BLaER1 (cell line): ENCODE data around the gene STK40.

Source experiments
- H3K27ac ChIP-seq: shearing (Covaris generic); formaldehyde crosslinking; 2 replicates; pipeline ENCODE4 v1.8.1; 2022
- H3K27me3 ChIP-seq: shearing (Covaris generic); formaldehyde crosslinking; 2 replicates; pipeline ENCODE4 v1.8.1; 2022
- H3K36me3 ChIP-seq: shearing (Covaris generic); formaldehyde crosslinking; 2 replicates; pipeline ENCODE4 v1.8.1; 2022
- H3K4me1 ChIP-seq: shearing (Covaris generic); formaldehyde crosslinking; 2 replicates; pipeline ENCODE4 v1.8.1; 2022
- H3K4me2 ChIP-seq: shearing (Covaris generic); formaldehyde crosslinking; 2 replicates; pipeline ENCODE4 v1.8.1; 2022
- H3K4me3 ChIP-seq: shearing (Covaris generic); formaldehyde crosslinking; 2 replicates; pipeline ENCODE4 v1.8.1; 2022
- H3K9ac ChIP-seq: shearing (Covaris generic); formaldehyde crosslinking; 2 replicates; pipeline ENCODE4 v1.8.1; 2022
- H3K9me3 ChIP-seq: shearing (Covaris generic); formaldehyde crosslinking; 2 replicates; pipeline ENCODE4 v1.8.1; 2022
- H4K20me1 ChIP-seq: shearing (Covaris generic); formaldehyde crosslinking; 2 replicates; pipeline ENCODE4 v1.8.1; 2022
- Cebpa-rat ChIP-seq: shearing (Covaris generic); IDR thresholded peaks from 2 replicates; pipeline ENCODE4 v1.8.1; 2022

STK40 gene

DNA sequence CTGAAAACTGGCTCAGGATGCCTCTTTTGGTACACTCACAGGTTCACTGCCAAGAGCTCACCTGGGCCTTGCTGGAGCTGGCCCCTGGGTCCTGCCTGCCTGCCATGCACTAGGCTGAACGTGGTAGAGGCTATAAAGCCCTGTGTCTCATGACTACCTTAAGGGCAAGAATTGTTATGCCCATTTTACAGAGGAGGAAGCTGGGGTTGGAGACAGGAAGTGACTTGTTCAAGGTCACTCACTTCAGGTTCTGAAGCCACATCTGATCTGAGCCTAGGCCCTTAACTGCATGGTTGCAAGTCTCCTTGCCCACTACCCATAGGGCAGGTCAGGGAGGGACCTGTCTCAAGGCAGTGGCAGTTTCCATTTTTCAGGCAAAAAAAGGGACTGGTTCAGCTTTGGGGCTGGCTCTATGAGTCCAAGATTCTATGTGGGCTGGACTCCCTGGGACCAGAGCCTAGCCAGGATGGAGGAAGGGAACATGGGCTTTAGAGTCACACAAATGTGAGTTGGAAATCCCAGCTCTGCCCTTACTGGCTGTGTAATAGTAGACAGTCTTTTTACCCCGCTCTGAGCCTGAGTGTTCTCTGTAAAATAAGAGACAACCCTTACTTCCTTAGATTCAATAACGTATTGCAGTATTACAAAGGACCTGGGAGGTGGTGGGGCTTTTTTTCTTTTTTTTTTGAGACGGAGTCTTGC lies 7.8 kb downstream of the STK40 start:
- TF ChIP-seq Cebpa-rat: no peak
- Histone ChIP-seq H3K4me2 (peak overlapping the region; percentile 59), H3K4me3 (no peak overlapping the region), H3K9me3 (no peaks in the 10 kb centered on the region), H3K27ac (peak overlapping the region; percentile 46; the same call in 1 of the 2 replicates), H3K27me3 (no peaks in the 10 kb centered on the region), H3K9ac (no peak overlapping the region), H3K4me1 (peaks cover 54% of the 10 kb centered on the region), H4K20me1 (peaks cover 63% of the 10 kb centered on the region), H3K36me3 (peaks cover 10% of the 10 kb centered on the region)

DNA sequence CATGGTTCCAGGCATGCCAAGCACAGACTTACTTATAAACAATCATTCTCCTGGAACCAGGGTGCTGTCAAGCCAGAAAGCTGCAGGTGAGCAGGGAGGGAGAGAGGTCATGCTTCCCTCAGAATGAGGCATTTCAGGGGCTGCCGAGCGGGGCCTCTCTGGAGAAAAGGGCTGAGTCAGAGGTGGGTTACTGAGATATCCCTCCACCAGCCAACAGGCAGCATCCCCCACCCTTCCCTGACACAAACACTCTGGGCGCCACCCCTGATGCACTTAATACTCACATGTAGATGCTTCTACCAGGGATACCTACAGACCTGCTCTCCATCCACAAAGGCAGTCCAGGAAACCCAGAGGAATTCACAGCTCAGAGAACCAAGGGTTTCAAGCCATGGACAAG lies 13.1 kb downstream of the STK40 start:
- H4K20me1 ChIP-seq: peaks cover 48% of the 10 kb centered on the region
- H3K27ac ChIP-seq: peak overlapping the region; percentile 53
- H3K36me3 ChIP-seq: peaks cover 4% of the 10 kb centered on the region; the same call in 1 of the 2 replicates
- no peak for TF ChIP-seq Cebpa-rat
- H3K9me3 ChIP-seq: no peaks in the 10 kb centered on the region
- peaks cover 82% of the 10 kb centered on the region for H3K4me1 ChIP-seq
- H3K4me2 ChIP-seq: peak overlapping the region; percentile 95
- no peaks in the 10 kb centered on the region for H3K27me3 ChIP-seq
- no peak overlapping the region for H3K4me3 ChIP-seq
- no peak overlapping the region for H3K9ac ChIP-seq

GRCh38 chr1:36369061-36369861 lies 16.5 kb downstream of the STK40 start:
- H3K27ac ChIP-seq: 0 out of 2 replicates have a peak overlapping the region, but pooled peaks have one; percentile 15
- no peak overlapping the region for H3K4me3 ChIP-seq
- H3K27me3 ChIP-seq: no peaks in the 10 kb centered on the region
- H3K4me1 ChIP-seq: peaks cover 89% of the 10 kb centered on the region
- H3K9ac ChIP-seq: no peak overlapping the region; the same call in 1 of the 2 replicates
- no peaks in the 10 kb centered on the region for H3K9me3 ChIP-seq
- peaks cover 44% of the 10 kb centered on the region for H4K20me1 ChIP-seq
- no peak for TF ChIP-seq Cebpa-rat
- H3K36me3 ChIP-seq: peaks cover 8% of the 10 kb centered on the region; the same call in 1 of the 2 replicates
- peak overlapping the region; percentile 95 for H3K4me2 ChIP-seq

DNA sequence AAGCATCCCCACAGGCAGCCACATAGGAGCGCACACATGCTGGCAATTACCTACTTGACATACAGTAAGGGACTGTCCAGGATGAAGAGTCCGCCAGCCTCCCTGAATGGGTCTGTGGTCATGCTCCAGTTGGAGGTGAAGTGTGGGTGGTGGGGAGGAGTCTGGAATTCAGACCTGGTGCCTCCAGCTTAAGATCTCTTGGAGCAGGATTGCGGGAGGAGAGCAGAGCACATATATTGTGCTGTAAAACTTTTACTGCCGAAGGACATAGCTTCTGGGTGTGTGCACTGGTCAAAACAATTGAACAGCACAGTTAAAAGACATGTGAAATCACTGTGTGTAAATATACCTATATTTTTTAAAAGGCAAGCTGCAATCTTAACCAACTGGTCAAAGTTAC lies 17.9 kb downstream of the STK40 start:
- Histone ChIP-seq H3K9me3 (no peaks in the 10 kb centered on the region), H3K4me1 (peaks cover 74% of the 10 kb centered on the region), H3K27me3 (no peaks in the 10 kb centered on the region), H3K4me2 (no peak overlapping the region), H3K9ac (no peak overlapping the region), H3K27ac (no peak overlapping the region), H3K36me3 (peaks cover 12% of the 10 kb centered on the region), H3K4me3 (no peak overlapping the region), H4K20me1 (peaks cover 35% of the 10 kb centered on the region)
- no peak for TF ChIP-seq Cebpa-rat

- Histone ChIP-seq H3K9ac (no peak overlapping the region), H3K9me3 (no peaks in the 10 kb centered on the region), H4K20me1 (peaks cover 35% of the 10 kb centered on the region), H3K27me3 (no peaks in the 10 kb centered on the region), H3K4me1 (peaks cover 70% of the 10 kb centered on the region), H3K4me2 (peak overlapping the region; percentile 81), H3K36me3 (peaks cover 20% of the 10 kb centered on the region), H3K4me3 (no peak overlapping the region), H3K27ac (peak overlapping the region; percentile 36; the same call in 1 of the 2 replicates)
- TF ChIP-seq Cebpa-rat: no peak
These were observed 18.7 kb downstream of the STK40 start for GRCh38 chr1:36367066-36367465.

GRCh38 chr1:36366091-36366661 lies 19.5 kb downstream of the STK40 start:
- H4K20me1 ChIP-seq: peaks cover 35% of the 10 kb centered on the region
- no peaks in the 10 kb centered on the region for H3K9me3 ChIP-seq
- H3K9ac ChIP-seq: no peak overlapping the region
- no peak overlapping the region for H3K4me3 ChIP-seq
- H3K4me2 ChIP-seq: peak overlapping the region; percentile 81
- peaks cover 70% of the 10 kb centered on the region for H3K4me1 ChIP-seq
- TF ChIP-seq Cebpa-rat: no peak
- H3K27ac ChIP-seq: peak overlapping the region; percentile 12; the same call in 1 of the 2 replicates
- no peaks in the 10 kb centered on the region for H3K27me3 ChIP-seq
- peaks cover 20% of the 10 kb centered on the region for H3K36me3 ChIP-seq

DNA sequence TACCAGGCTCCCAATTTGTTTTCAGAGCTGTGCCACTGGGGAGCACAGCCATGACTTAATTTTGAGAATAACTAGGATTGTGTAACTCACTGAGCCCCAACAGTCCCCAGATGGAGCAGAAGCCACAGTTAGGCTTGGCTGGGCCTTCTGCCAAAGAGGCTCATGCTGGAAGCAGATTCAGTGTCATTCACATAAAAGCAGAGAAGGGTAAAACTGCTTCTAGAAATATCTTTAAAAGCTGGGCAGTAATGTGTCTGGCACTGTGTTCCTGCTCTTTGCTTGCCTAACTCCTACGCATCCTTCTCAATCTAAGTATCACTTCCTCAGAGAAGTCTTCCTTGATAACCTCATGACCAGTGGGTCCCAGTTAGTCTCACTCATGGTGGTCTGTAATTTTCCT lies 20.3 kb downstream of the STK40 start:
- H3K27me3 ChIP-seq: no peaks in the 10 kb centered on the region
- peaks cover 20% of the 10 kb centered on the region for H3K36me3 ChIP-seq
- peaks cover 36% of the 10 kb centered on the region for H4K20me1 ChIP-seq
- H3K4me2 ChIP-seq: peak overlapping the region; percentile 81
- peak; percentile 48; the same call in 1 of the 2 replicates for TF ChIP-seq Cebpa-rat
- H3K4me1 ChIP-seq: peaks cover 70% of the 10 kb centered on the region
- no peaks in the 10 kb centered on the region for H3K9me3 ChIP-seq
- peak overlapping the region; percentile 12; the same call in 1 of the 2 replicates for H3K27ac ChIP-seq
- 0 out of 2 replicates have a peak overlapping the region, but pooled peaks have one; percentile 43 for H3K9ac ChIP-seq
- H3K4me3 ChIP-seq: no peak overlapping the region

- Histone ChIP-seq H3K9ac (peak overlapping the region; percentile 34; the same call in 1 of the 2 replicates), H3K4me3 (peak overlapping the region; percentile 43), H3K27ac (peak overlapping the region; percentile 77), H3K4me1 (peaks cover 53% of the 10 kb centered on the region), H3K9me3 (no peaks in the 10 kb centered on the region), H3K27me3 (no peaks in the 10 kb centered on the region), H3K36me3 (peaks cover 47% of the 10 kb centered on the region), H3K4me2 (peak overlapping the region; percentile 90), H4K20me1 (peaks cover 40% of the 10 kb centered on the region)
- TF ChIP-seq Cebpa-rat: no peak
These were observed 25.7 kb downstream of the STK40 start for GRCh38 chr1:36359911-36360550.

GRCh38 chr1:36359383-36359782 lies 26.3 kb downstream of the STK40 start:
- H3K9ac ChIP-seq: peak overlapping the region; percentile 34; the same call in 1 of the 2 replicates
- no peaks in the 10 kb centered on the region for H3K27me3 ChIP-seq
- peaks cover 54% of the 10 kb centered on the region for H3K36me3 ChIP-seq
- peak overlapping the region; percentile 90 for H3K4me2 ChIP-seq
- TF ChIP-seq Cebpa-rat: no peak
- peaks cover 50% of the 10 kb centered on the region for H3K4me1 ChIP-seq
- peak overlapping the region; percentile 43 for H3K4me3 ChIP-seq
- H4K20me1 ChIP-seq: peaks cover 40% of the 10 kb centered on the region
- H3K9me3 ChIP-seq: no peaks in the 10 kb centered on the region
- peak overlapping the region; percentile 77 for H3K27ac ChIP-seq
